Cortex of kidney (tissue), 1 donor: Measurements from ENCODE around the gene EPHB1.

Source experiments
- DNase-seq: peaks from one replicate; lab custom pipeline; 2025; lab: John Stamatoyannopoulos, UW

The EPHB1 gene

DNA sequence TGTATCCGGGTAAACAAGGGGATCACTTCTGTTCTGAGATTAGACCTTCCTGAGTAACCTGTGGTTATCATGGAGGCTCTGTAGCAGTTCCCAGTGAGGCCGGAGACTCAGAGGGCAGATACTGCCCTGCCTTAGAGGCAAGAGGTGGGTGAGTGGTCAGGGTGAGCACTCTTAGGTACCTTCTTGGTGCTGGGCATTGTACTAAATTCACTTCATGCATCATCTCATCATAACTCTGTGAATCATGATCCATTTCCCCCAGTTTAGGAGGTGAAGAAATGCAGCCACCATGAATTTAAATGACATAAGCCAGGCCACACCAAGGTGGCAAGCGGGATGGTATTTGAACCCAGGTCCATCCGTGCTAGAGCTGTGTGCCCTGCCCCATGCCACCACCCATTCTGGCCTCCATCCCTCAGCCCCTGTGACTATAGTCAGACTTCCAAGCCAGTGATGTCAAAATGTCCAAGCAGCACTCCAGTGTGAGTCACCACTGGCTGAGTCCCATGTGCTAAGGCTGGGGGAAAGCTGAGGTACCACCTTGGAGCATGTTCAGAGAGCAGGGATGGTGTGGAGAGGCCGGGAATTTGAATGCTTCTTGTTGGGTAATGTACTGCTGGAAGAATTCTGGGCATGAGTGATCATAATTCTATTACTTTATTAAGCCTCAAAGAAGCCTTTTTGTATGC is 88.8 kb downstream of the EPHB1 start:
- no peak for DNase-seq

DNA sequence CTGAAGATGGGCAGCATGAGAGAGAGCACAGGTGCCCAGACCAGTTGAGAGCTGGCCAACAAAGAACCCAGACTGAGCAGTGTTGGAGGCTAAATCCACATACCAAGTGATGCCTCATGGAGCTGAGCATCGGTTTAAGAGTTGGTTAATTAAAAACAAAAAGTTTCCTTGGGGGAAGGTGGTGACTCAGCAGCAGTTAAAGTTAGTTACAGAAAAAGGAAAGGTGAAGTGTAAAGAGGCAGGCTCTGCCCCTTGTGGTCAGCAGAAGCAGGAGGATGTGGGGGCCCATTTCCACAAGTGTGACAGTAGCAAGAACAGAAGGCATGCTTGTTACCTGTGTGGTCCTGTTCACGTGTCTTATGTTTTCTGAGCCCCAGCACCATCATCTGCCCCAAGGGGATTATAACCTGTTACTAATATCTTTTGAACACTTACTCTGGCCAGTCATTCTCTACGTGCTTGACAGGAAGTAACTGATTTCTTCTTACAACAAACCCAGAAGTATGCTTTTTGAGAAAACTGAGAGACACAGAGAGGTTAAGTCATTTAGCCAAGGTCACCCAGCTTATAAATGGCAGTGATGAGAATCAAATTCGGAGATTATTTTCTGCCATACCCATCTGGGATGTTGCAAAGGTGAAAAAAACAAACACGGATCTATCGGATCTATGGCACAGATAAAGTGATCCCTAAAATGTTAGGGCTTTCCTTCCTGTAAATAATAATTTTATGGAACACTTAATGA is 91.0 kb downstream of the EPHB1 start:
- DNase-seq = no peak

DNA sequence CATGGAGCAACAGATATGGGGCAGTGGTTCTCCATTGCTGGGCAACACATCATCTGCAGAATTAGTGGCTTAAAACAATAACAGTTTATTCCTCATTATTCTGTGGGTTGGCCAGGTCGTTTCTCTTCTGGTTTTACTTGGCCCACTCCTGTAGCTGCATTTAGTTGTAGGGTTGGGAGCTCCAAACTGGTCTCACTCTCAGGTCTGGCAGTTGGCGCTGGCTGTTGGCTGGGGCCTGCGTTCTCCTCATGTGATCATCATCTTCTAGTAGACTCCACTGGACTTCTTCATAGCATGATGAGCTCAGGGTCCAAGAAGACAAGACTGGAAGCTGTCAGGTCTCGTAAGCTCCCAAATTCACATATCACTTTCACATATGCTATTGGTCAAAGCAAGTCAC is 91.9 kb downstream of the EPHB1 start:
- DNase-seq = no peak

DNA sequence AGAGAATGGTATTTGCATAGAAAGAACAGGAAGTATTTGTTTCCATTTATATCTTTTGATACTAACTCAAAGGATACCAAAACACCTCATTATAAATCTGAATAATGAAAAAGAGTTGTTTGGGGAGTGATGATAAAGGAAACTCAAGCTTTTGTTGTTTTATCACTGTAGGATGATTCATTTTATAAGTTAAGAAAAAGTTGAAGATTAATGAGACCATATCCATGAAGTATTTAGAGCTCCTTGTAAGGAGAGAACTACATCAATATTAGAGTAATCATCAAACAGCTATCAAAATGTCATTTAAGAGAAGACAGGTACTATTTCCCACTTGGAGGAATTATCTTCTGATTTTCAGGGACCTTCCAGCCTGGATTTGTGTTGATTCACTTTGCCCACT is 92.5 kb downstream of the EPHB1 start:
- DNase-seq = no peak

- no peak for DNase-seq
These were observed 97.3 kb downstream of the EPHB1 start for GRCh38 chr3:134892326-134892725.

GRCh38 chr3:134892761-134893160 is 97.7 kb downstream of the EPHB1 start:
- DNase-seq = no peak

DNA sequence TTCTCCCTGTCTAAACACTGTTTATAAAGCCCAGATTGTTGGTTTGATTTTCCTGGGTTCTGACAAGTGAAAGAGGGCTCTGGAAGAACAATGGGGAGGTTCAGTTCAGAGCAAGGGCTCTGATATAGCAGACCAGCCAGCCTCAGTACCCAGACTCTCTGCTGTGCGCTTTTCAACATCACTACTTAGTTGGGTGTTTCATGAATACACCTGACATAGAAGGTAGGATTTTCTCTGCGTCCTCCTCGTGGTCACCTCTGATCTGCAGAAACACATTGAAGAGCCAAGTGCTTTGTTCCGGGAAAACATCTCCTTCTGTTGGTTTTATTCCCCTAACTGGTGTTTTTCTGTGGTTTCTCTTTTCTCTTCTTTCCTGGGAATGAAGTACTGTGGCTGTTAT is 99.5 kb downstream of the EPHB1 start:
- DNase-seq = no peak

DNA sequence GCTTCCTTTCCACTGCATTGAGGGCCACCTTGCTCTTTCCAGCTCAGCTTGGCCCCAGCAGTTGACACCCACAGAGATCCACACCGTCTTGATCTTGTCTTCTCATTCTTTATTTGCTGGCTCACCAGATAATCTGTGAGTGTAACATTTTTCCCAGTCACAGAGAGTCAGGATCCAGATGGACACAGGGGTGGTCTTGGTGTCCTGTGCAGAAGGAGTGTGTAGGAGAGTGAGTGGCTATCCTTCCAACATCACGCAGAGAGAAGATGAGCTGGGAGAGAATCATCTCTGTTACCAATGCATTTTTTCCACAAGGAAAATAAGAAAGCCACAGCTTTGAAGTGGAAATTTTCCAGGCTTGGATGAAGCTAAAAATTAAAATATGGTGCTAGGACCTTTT is 100.1 kb downstream of the EPHB1 start:
- DNase-seq = no peak

GRCh38 chr3:134896141-134896540 is 101.1 kb downstream of the EPHB1 start:
- no peak for DNase-seq

- no peak for DNase-seq
These were observed 101.6 kb downstream of the EPHB1 start for GRCh38 chr3:134896696-134897095.

DNA sequence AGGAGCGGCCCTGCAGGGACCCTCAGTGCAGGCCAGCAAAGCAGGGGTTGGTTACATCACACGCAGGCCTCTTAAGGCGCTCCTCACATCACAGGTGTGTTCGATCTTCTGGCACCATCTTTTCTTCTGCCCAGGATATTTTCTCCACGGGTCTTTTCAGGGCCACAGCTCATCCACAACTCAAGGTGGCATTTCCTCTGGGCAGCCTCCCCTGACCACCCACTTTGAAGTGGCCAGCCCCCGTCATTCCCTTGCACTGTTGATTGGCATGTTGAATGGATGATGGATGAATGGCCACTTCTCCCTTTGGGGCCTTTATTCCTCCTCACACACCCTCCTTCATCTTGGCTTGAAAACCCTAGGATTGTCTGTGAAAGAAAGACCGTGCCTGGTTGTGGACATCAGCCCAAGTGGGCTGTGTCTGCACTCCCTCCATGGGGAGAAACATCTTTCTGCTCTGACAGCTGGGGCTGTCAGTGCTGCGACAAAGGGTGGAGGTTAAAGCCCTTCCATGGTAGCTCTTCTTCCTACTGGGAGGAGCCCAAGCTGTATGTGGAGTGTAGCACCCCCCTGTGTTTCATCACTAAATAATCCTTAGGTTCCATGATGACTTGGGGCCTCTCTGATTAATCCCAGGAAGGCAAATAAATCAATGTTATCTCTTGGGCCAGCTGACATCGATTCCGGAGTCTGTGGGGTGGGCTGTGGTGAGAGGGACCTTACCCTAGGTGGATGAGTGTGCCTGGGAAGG is 102.5 kb downstream of the EPHB1 start:
- DNase-seq = no peak

GRCh38 chr3:134898181-134898754 is 103.2 kb downstream of the EPHB1 start:
- no peak for DNase-seq

DNA sequence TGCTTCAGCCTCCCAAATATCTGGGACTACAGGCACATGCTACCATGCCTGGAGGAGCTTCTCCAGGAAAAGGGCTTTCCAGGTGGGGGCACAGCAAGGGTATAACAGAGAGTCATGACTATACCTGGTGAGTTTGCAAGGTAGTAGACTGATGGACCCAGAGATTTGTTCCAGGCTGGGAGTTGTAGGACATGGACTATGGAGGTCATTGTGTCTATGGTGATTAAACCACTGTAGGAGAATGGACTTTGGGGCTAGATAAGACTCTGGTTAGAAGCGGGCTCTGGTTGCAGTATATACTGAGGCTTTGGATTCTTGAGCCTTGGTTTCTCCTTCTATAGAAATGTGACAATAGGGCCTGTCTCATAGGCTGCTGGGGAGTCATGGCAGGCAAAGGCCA is 104.7 kb downstream of the EPHB1 start:
- DNase-seq = no peak

DNA sequence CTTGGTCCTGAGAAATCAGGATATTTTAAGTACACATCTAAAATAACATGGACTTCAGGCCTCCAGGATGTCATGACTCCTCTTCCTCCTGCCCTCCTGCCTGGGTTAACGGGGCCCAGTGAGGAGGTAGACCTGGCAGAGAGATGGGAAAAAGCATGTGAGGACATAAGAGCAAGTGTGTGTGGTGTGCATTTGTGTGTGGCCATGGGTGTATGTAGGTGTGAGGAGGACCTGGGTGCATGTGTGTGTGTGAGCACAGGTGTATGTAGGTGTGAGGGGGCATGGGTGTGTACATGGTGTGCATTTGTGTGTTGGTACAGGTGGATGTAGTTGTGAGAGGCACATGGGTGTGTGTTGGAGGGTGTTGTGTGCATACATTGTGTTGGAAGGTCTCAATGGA is 105.4 kb downstream of the EPHB1 start:
- DNase-seq = no peak

- no peak for DNase-seq
These were observed 106.4 kb downstream of the EPHB1 start for GRCh38 chr3:134901461-134901860.

DNA sequence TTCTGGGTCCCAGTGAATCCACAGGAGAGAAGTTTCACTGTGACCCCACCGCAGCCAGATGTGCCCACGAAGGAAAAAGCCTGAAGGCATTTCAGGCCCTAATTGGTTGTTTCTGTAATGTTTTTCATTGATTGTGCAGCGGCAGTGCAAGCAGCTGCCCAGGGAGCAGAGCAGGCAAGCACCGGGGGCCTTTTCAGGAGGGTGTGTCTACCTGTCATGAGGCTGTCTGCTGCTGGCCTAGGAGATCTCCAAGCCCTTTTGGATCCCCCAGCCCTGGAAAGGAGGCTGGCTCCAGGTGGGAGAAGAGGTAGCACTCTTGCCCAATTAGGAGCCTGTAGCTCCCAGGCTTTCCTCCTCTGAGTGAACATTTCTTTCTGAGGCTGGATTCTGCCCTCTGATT is 108.8 kb downstream of the EPHB1 start:
- DNase-seq = no peak

DNA sequence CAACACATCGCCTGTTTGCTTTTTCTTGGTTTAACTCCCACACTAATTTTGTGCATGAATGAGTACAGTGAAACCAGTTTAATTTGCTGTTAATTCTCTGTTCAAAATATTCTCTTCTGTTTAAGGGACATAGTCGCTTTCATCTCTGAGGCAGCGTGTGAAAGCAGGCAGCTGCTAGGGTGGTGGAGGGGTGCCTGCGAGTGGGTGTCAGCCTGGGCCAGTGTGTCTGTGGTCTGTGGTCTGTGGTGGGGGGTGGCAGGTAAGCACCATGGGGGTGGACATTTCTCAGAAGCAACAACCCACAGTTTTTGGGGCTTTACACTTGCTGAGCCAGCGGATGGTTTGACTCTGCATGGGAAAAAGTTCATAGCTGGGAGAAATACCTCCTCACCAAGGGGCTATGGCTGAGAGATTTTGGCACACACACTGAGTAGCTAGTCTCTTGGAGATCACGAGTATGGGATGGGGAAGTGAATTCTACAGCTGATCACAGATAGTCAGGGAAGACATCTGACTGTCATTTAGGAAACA is 109.2 kb downstream of the EPHB1 start:
- no peak for DNase-seq

DNA sequence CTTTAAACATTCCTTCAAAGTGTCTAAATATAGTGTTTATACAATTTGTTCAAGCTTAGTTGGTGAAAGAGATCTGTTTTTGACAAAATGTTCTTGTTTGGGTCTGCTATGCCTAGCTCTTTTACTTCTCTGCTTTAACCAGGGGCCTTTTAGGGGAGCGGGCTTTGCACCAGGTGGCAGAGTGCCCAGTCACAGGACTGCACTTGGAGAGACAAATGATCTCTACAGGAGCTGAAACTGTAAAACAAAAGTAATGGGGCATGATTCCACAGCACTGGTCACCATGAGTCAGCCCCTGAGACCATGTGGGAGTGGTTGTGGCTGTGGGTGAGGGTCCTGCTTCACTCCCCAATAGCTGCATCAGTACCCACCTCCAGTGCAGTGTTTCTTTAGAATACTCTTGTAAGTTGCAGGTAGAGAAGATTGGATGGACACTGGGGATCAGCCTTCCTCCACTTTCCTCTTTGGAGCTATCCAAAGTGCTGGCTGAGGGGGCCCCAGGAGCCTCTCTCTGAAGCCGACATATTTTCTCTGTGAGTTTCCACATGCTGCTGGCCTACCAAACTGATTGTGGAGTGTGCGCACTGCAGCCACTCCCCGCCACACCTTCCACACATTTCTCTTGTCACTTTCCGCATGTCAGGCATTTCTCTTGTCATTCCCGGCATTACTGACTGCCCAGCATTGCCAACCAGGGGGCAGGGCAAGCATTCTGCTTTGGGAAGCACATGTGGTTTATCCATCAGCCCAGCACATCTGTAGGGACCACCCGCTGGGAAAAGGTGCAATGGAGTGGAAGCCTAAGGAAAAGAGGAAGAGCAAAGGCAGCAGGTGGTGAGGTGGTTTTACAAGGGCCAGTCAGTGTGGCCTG is 110.0 kb downstream of the EPHB1 start:
- no peak for DNase-seq

DNA sequence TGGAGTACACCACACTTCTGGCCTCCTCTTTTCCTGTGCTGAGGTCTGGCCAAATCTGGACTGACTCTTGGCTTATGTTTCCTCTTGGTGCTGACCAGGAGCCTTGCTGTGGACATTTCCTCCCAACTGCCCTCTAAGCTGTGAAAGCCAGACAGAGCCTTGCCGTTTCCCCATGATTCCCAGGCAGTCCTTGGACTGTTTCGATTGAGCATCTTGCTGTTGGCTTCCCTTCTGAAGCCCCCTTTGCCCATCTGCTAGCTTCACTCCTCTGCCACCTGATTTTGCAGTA is 110.5 kb downstream of the EPHB1 start:
- no peak for DNase-seq

- DNase-seq = no peak
These were observed 113.2 kb downstream of the EPHB1 start for GRCh38 chr3:134908271-134908670.

- DNase-seq = no peak
These were observed 115.0 kb downstream of the EPHB1 start for GRCh38 chr3:134910026-134910425.
